K562 (cell line): Measurements from ENCODE around the gene AMH.

Source experiments
- CHD4 ChIP-seq: fragments of 200-600 bp; sonication (generic); IDR thresholded peaks from 3 replicates; pipeline ENCODE4 v1.6.1; 2012; ENCODE audit warnings: low read depth, mild to moderate bottlenecking, mixed read lengths, low read length, inconsistent platforms; ENCODE audit not compliant: insufficient read depth, insufficient replicate concordance, poor library complexity, severe bottlenecking
- EZH2 ChIP-seq: IDR thresholded peaks from 2 replicates; pipeline ENCODE4 v1.6.1; 2012; ENCODE audit warnings: low read depth, mild to moderate bottlenecking, inconsistent platforms, low read length, borderline replicate concordance
- ILK ChIP-seq: fragments of 450-650 bp; IDR thresholded peaks from 2 replicates; pipeline ENCODE4 v1.6.1; 2016; ENCODE audit warnings: missing genetic modification characterization, low read depth, mild to moderate bottlenecking, missing compliant biosample characterization, moderate library complexity, borderline replicate concordance
- JUNB ChIP-seq: fragments of 450-650 bp; formaldehyde crosslinking; conservative IDR thresholded peaks from 2 replicates; pipeline ENCODE4 v1.4.0; 2020; ENCODE audit warnings: mild to moderate bottlenecking
- NFE2L1 ChIP-seq: fragments of 450-650 bp; IDR thresholded peaks from 2 replicates; pipeline ENCODE4 v1.6.1; 2016; ENCODE audit warnings: missing genetic modification characterization, low read depth, mild to moderate bottlenecking, missing compliant biosample characterization, moderate library complexity, borderline replicate concordance
- RHOXF2B ChIP-seq: fragments of 250-450 bp; sonication (Bioruptor Pico); conservative IDR thresholded peaks from 2 replicates; pipeline ENCODE4 v1.5.1; 2021
- SMARCA5 ChIP-seq: fragments of 450-650 bp; IDR thresholded peaks from 2 replicates; pipeline ENCODE4 v1.6.1; 2016
- SOX6 ChIP-seq: fragments of 450-650 bp; IDR thresholded peaks from 2 replicates; pipeline ENCODE4 v1.6.1; 2014; ENCODE audit warnings: mild to moderate bottlenecking
- TCF7L2 ChIP-seq: fragments of 150-350 bp; IDR thresholded peaks from 2 replicates; pipeline ENCODE4 v1.6.1; 2016; ENCODE audit warnings: low read depth, mild to moderate bottlenecking, low read length, moderate library complexity
- USF2 ChIP-seq: sonication (generic); formaldehyde crosslinking; IDR thresholded peaks from 2 replicates; pipeline ENCODE4 v1.5.0; 2020; ENCODE audit warnings: missing genetic modification reagents
- ZNF274 ChIP-seq: IDR thresholded peaks from 2 replicates; pipeline ENCODE4 v1.6.1; 2011; ENCODE audit warnings: low read depth, mild to moderate bottlenecking, low read length, moderate library complexity, borderline replicate concordance
- TF ChIP-seq, protein P1 (sequence below), 3 experiments: IDR thresholded peaks in 2 of 3; conservative IDR thresholded peaks in 1 of 3; 2 replicates each; pipeline ENCODE4 v1.5.1; 2011 to 2012; ENCODE audit warnings: low read length in 3 of 3, mild to moderate bottlenecking in 3 of 3, control low read depth in 2 of 3, improper control_type of control experiment in 1 of 3, inconsistent platforms in 1 of 3, low read depth in 1 of 3, mixed read lengths in 1 of 3, moderate library complexity in 1 of 3; ENCODE audit not compliant: insufficient read depth in 2 of 3

DNA sequence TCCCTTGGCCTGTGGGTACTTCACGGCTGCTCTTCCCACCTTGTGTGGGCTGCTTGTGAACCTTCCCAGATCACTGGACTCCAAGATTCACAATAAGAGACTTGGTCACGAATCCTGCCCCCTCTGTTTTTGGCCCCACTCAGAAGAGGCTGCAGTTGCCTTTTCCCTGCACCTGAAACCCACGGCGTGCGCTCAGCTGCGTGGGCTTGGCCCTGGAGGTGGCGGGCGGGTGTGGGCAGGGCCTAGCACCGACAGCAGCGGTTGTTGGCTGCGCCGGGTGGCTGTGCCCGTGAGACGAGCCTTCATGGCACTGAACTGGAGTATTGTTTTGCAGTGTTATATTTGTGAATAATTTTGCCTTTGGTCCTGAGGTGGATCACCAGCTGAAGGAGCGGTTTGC lies 46.8 kb upstream of the AMH start:
- no peak for TF ChIP-seq SMARCA5
- TF ChIP-seq TCF7L2, result no peak
- TF ChIP-seq ILK (tag), result no peak
- TF ChIP-seq USF2 (CRISPR knock-in tag), result no peak
- no peak for TF ChIP-seq RHOXF2B
- no peak for TF ChIP-seq ZNF274
- TF ChIP-seq JUNB (CRISPR knock-in tag), result no peak
- TF ChIP-seq, protein P1, sequence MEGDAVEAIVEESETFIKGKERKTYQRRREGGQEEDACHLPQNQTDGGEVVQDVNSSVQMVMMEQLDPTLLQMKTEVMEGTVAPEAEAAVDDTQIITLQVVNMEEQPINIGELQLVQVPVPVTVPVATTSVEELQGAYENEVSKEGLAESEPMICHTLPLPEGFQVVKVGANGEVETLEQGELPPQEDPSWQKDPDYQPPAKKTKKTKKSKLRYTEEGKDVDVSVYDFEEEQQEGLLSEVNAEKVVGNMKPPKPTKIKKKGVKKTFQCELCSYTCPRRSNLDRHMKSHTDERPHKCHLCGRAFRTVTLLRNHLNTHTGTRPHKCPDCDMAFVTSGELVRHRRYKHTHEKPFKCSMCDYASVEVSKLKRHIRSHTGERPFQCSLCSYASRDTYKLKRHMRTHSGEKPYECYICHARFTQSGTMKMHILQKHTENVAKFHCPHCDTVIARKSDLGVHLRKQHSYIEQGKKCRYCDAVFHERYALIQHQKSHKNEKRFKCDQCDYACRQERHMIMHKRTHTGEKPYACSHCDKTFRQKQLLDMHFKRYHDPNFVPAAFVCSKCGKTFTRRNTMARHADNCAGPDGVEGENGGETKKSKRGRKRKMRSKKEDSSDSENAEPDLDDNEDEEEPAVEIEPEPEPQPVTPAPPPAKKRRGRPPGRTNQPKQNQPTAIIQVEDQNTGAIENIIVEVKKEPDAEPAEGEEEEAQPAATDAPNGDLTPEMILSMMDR (IDR thresholded peaks at IDR 0.05 in 2 of 3, conservative IDR thresholded peaks at IDR 0.05 in 1 of 3; ENCODE audit: insufficient read depth in 2 of 3, low read depth in 1 of 3, low read length in 3 of 3), result no peak
- TF ChIP-seq NFE2L1 (tag), result no peak
- no peak for TF ChIP-seq SOX6
- no peak for TF ChIP-seq EZH2
- TF ChIP-seq CHD4, result no peak
